Pons (tissue), 1 donor: ENCODE data around the gene ZC3H15.
"Not testable (repeated sequence)": the region's sequence is repeated elsewhere in the genome, so short reads cannot be mapped to it uniquely, and the experiment has no call there.

Experiments
- DNase-seq: peaks from one replicate; pipeline ENCODE4 v3.0.0-alpha.2; 2016; ENCODE audit warnings: low spot score

ZC3H15 gene

DNA sequence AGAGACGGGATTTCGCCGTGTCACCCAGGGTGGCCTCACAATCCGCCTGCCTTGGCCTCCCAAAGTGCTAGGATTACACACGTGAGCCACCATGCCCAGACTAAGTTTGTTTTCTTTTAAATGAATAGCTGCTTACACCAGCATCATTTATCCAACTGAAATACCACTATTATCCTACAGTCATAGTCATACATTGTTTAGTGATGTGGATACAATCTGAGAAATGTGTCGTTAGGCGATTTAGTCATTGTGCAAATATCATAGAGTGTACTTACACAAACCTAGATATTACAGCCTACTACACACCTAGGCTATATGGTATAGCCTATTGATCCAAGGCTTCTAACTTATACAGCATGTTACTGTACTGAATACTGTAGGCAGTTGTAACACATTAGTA is 10.3 kb downstream of the ZC3H15 start:
- DNase-seq, result no peak

DNA sequence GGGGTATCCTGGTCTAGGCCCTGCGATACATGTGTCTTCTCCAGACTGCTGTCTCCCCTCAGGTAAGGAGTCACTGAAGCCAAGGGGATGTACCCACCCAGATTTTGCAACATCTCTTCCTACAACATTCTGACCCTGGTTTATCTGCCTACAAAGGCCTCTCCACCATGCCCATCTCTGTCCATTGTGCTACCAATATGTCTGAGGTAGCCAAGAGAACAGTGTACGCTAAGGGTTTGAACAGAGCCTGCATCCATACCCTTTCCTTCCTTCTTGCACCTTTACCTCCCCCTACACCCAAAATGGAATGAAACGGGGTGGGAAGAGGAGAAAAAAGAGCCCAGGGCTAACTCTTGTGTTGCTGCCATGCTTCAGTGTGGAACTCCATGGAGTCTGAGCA is 11.9 kb downstream of the ZC3H15 start:
- no peak for DNase-seq

DNA sequence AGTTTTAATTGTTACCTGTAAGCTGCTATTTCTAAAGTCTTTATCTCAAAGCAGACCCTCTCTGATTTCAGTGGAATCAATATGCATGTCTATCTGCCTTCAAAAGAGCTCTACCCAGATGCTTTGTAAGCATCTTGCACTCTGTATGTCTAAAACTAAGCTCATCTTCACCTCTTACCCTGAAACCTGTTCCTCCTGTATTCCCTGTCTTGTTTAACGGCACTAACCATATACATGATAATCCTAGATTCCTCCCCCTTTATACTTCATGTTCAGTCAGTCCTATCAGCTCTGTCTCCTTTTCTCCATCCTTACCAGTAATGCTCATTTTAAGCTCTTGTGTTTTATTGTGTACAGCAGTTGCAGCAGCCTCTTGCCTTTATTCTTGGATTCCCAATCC is 12.8 kb downstream of the ZC3H15 start:
- DNase-seq, result no peak

DNA sequence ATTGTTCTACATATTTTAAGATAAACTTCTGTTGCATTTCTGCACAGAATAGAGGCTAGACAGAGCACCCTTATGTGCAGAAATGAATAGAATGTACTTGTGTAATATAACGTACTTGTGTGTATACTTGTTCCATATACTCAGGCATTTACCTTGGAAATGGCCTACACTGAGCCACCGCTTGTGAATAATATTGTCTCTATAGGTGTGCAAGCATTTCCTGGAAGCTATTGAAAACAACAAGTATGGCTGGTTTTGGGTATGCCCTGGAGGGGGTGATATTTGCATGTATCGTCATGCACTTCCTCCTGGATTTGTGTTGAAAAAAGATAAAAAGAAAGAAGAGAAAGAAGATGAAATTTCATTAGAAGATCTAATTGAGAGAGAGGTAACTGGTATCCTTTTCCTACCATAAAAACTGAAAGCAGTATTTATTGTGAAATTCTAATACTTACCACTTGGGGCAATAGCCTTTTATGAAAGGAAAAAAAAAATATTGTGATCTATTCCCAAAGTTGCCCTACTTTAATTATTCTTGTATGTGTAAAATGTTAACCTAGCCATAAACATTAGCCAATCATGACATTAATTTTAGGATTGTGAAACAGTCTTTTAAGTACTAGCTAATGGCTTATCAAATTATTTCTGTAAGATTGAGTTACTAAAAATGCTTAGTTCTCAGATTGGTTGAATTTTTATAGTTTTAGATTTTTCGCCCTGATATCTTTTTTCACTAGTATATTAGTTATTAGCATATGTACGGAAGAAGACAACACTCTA is 18.0 kb downstream of the ZC3H15 start:
- peak; percentile 64 for DNase-seq

DNA sequence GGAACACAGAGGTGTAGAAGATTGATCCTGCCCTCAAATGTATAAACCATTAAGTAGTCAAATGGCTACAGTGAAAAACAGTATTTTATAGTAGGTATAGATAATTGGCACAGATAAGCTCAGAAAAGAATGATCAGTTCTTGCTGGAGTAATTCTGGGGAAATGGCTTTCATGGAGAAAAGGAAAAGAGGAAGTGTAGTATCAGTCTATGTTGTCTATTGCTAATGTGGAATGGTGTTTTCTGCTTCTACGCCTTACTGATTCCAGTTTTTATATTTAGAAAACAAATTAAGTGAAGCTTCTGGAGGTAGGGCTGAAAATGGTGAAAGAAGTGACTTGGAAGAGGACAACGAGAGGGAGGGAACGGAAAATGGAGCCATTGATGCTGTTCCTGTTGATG is 22.2 kb downstream of the ZC3H15 start:
- DNase-seq, result no peak

DNA sequence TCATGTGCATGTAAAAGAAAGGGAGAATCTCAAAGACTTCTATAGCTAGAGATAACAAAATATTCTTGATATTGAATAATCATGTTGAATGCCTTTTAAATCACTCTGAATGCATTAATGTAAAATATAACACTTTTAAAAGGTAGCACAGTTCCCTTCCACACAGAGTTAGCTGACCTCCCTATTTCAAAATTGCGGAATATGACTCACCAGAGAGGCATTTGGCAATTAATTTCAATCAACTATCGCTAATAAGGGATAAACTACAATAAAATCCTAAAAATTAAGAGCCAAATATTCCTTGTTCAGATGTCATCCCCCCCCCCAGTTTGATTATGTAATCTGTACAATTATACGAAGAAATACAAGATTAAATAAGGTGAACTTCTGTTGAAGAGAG is 29.3 kb downstream of the ZC3H15 start:
- no peak for DNase-seq

DNA sequence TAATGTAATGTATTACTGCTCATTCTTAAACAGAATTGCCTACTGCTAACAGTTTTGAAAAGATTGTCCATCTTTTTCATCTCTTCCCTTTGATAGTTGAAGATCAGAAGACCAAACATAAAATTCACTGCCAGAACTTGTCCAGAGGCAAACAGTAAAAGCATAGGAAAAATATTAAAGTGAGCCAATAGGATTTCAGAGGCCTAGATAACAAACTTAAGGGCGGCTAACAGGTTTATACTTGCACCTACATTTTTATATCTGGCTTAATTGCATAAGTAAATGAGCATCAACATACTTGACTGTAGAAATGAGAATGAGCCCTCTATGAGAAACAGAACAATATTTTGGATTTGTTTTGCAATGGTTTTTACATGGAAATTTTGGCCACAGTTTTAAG is 30.3 kb downstream of the ZC3H15 start:
- DNase-seq, result no peak

DNA sequence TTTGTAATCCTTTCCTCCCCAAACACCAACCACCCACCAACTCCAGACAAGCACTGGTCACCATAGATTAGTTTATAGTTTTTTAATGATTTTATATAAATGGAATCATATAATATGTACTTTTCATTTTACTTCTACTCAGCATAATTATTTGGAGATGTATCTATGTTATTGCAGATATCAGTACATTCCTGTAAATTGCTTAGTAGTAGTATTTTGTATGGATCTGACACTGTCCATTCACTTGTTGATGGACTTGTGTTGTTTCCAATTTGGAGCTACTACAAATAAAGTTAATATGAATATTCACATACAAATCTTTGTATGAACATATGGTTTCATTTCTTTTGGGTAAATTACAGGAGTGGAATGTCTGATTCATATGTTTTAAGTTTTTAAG is 31.0 kb downstream of the ZC3H15 start:
- DNase-seq, result no peak

DNA sequence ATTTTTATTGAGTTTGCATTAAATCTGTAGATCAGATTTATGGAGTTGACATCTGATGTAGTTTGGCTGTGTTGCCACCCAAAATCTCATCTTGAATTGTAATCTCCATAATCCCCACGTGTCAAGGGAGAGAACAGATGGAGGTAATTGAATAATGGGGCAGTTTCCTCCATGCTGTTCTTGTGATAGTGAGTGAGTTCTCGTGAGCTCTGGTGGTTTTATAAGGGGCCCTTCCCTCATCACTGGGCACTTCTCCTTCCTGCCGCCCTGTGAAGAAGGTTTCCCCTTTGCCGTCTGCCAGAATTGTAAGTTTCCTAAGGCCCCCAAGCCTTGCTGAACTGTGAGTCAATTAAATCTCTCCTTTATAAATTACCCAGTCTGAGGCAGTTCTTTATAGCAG is 32.2 kb downstream of the ZC3H15 start:
- DNase-seq, result no peak

DNA sequence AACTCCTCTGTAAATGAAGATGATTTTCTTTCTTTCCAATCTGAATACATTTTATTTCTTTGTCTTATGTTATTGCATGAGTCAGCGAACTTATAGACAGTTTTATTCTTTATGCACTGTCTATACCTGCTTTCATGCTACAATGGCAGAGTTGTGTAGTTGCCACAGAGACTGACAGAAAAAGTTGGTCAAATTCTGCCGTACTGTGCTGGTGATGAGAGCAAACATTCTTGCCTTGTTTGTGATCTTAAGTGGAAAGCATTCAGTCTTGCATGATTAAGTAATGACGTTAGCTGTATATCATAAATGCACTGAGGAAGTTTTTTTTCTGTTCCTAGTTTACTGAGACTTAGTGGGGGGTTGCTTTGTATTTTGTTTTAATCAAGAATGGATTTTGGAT is 32.9 kb downstream of the ZC3H15 start:
- no peak for DNase-seq

DNA sequence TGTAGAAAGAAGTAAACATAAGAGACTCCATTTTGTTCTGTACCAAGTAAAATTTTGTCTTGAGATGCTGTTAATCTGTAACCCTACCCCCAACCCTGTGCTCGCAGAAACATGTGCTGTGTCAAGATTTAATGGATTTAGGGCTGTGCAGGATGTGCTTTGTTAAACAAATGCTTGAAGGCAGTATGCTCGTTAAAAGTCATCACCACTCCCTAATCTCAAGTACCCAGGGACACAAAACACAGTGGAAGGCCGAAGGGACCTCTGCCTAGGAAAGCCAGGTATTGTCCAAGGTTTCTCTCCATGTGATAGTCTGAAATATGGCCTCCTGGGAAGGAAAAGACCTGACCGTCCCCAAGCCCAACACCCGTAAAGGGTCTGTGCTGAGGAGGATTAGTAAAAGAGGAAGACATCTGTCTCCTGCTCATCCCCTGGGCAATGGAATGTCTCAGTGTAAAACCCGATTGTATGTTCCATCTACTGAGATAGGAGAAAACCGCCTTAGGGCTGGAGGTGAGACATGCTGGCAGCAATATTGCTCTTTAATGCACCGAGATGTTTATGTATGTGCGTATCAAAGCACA is 35.6 kb downstream of the ZC3H15 start:
- not testable (repeated sequence) for DNase-seq

DNA sequence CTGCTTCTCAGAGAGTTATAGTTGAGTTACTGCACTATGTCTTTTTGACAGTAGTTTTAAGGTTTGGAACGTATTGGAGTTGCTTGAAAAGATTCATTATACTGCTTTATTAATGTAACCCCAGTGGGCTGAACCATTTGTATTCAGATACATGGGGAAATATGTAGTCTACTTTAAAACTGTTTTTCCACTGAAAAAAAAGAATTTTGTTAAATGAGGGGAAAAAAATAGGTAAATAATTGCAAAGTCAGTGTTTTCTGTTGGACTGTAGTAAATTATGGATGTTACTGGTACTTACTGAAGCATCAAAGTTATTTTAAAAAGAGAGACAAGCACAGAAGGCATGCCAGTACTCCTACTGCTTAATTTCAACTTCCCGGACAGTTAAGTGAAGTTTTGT is 36.4 kb downstream of the ZC3H15 start:
- no peak for DNase-seq

DNA sequence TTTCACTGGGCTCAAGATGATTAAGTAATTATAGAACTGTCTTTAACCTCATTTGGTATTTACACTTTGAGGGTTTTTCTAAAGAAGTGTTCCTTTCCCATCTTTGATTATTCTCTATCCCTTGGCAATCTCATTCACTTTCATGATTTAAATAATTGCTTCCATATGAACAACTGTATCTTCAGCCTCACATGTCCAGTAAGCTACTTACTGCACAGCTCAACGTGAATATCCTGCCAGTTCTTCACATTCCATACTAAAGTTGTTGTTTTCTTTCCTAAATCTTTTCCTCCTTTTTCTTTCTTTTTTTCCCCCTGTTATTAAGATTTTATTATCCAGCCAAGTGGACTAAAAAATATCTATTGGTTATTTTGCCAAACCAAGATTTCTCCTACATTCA is 37.7 kb downstream of the ZC3H15 start:
- no peak for DNase-seq

DNA sequence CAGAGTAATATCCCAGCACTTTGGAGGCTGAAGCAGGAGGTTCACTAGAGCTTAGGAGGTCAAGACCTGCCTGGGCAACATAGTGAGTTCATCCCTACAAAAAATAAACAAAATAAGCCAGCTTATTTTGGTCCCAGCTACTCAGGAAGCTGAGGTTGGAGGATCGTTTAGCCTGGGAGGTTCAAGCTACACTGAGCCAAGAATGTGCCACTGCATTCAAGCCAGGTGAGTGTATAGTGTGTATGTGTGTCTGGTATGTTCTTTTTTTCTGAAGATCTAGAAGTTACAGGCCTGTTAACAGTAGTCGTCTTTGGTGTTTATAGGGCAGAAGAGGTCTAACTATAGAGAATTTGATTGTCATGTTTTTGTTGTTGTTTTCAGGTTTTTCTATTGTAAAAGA is 40.2 kb downstream of the ZC3H15 start:
- DNase-seq, result no peak

DNA sequence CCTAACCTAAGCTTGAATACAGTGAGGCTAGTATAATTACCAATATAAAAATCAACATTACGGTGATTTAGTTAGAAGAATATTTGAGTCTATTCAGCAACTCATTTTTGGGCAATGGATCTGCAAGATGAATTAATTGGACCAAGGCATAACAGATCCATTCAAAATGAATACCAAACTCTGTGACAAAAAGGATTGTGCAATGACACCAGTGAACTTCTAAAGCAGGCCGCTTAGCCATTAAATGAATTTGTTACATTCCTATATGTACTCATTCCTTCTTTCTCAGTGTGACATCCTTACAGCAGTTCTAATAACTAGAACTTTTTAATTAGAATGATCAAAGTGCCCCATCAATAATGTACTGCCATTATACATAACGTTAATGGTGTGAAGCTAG is 44.3 kb downstream of the ZC3H15 start:
- DNase-seq, result no peak

DNA sequence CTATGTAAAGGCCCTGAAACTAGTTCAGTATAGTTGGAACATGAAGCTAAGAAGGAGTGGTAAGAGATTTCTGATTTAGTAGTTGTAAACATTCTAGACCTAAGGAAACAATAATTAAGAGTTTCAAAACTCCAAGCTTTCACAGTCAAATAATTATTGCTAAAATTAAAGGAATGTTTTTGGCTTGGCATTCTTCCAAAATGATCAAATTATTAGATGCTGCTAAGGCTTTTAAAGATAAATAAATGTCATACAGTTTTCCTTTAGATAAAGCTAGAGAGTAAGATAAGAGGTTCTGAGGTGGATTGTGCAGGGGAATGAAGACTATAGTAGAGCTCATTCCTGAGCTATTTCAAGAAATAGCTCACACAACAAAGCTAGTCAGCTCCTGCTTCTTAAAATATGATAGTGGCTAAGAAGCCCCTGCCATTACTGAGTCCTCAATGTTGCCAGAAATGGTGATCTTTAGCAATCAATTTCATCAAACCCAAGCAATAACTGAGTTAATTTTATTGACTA is 45.3 kb downstream of the ZC3H15 start:
- no peak for DNase-seq

DNA sequence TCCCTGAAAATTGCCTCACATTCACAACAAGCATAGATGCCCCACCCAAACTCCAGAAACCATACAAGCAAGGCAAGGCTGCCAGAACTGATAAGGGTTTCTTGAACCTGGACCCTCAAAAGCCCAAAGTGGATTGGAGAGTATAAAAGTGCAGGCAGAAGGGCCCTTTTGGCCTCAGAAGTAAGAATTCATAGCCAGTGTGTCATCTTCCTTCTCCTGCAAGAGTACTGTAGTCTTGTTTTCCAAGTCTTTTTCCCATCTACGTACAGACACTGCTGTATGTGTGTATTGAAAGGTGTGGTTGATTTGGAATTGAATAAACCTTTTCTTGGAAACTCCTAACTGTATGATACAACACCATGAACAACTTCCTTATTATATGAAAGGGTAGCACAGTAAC is 46.8 kb downstream of the ZC3H15 start:
- DNase-seq, result no peak

DNA sequence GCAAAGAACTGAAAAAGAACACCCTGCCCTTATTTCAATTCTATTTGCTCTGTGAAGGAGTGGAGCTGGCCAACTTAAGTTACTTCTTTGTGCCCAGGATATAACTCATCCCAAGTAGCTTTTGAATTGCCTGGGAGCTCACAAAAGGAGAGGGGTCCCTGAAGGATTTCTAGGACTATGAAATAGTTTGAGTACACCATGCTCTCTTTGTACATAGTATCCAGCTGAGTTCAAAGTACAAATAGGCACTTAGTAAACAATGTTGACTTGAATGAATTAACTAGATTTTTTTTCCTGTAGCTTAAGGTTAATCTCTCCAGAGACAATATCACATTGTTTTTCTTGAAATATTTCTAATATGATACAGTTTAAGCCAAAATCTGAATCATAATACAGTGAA is 47.7 kb downstream of the ZC3H15 start:
- peak; percentile 24 for DNase-seq

DNA sequence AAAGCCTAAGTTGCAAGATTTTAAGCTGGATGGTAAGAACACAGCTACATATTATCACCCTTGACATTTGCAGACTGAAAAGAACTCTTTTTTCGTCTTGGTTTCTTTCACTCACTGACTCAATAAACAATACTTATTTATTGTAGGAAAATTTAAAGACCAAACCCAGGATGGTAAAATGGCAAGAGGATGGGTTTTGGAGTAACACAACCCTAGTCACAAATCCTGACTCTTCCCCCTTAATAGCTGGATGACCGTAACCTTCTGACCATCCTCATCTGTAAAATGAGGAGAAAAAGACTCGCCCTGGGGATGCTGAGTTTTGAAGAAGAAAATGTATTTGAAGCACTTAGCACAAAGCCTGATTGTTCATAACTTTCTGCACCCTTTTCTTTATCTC is 48.3 kb downstream of the ZC3H15 start:
- no peak for DNase-seq

DNA sequence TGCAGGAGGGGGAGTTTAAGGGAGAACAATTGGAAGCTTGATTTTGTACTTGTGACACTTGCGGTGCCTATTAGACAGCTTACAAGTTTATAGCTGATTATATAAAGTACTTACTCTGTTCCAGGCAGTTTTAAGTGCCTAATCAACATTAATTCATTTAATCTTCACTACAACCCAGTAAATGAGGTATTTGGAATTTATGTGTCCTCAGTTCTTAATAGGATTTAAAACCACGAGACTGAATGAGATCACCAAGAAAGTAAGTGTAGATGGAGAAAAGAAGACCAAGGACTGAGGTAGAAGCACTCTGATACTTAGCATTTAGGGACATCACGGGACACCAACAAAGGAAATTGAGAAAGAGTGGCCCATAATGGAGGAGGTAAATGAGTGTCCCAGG is 49.8 kb downstream of the ZC3H15 start:
- DNase-seq, result no peak

DNA sequence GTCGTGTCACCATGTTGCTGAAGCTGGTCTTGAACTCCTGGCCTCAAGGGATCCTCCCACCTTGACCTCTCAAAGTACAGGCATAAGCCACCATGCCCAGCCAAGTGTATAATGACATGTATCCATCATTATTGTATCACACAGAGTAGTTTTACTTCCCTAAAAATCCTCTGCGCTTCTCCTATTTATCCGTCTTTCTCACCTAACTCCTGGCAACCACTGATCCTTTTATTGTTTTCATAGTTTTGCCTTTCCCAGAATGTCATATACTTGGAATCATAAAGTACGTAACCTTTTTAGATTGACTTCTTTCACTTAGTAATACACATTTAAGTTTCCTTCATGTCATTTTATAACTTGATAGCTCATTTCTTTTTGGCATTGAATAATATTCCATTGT is 51.0 kb downstream of the ZC3H15 start:
- DNase-seq, result no peak

DNA sequence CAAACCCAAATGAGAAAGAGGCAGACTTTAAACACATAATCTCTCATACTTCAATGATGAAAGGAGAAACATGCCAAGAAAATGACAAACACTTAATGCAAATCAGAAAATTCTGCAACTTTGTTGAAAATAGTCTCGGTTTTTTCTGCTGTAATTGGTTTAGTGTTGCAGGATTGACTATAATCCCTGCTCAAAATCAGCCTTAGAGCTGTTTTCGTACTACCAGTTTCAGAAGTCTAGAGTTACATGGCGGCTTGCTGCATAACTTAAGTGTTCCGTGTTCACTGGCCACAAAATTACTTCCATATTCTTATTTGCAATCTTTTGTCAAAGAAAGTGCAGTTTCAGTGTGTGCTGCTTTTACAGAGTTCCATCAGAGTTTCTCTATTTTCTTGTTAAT is 54.9 kb downstream of the ZC3H15 start:
- no peak for DNase-seq

DNA sequence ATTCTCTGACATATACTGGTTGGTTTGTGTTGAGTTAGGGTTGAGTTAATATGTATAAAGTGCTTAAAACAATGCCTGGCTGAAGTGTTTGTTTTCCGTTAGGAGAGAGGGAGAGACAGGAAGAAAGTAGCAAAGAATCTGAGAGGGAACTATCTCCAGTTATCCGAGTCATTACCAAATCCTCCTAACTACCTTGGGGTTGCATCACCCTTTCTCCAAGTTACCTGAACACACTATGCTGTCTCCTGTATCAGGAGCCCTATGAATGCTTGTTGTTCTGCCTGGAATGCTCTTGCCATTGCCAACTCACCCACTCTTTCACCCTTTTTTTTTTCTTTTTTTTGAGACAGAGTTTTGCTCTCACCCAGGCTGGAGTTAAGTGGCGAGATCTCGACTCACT is 55.9 kb downstream of the ZC3H15 start:
- DNase-seq, result no peak

DNA sequence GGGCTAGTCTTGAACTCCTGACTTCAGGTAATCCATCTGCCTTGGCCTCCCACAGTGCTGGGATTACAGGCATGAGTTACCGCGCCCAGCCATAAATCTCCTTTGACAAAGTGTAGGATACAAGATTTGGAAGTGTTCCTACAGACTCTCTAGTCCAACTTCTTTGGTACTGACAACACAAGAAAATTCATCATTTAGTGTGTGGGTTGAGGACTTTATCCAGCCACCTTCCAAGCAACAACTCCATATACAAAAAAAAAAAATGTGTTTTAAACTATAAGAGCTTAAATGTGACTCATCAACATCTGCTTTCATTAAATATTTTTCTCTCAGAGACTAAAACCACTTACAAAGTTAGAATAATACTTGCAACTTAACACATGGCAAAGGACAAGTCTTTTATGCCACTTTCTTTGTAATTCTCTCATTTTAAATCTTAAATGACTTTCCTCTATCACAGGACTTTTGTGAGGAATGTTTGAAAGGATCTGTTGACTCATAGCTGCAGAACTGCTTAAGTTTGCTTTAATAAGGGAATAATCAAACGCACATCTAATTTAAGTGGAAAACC is 57.6 kb downstream of the ZC3H15 start:
- no peak for DNase-seq
